Gastroesophageal sphincter (tissue), 4 donors: ENCODE measurements around the gene MYO18B. TPM values are rescaled to one million over a fixed set of nuclear protein-coding genes. Genes with fewer than 3 reads are reported as not detected.
"Not testable (repeated sequence)": the region's sequence is repeated elsewhere in the genome, so short reads cannot be mapped to it uniquely, and the experiment has no call there.

Experiments used
- ATAC-seq: fragments of 150-250 bp; one replicate; pipeline ENCODE4 v1.9.1; 2016; ENCODE audit warnings: mild to moderate bottlenecking, moderate library complexity
- H3K27ac ChIP-seq, 4 donors: fragments of 200-600 bp; sonication (generic) in 3 of 4; 1 replicate in 3 of 4; 2 replicates in 1 of 4; pipeline ENCODE4 v1.5.1; 2016 to 2019
- H3K27me3 ChIP-seq: fragments of 200-600 bp; sonication (generic); one replicate; pipeline ENCODE4 v1.5.1; 2019
- H3K36me3 ChIP-seq, 2 donors: fragments of 200-600 bp; sonication (generic); one replicate each; pipeline ENCODE4 v1.5.1; 2019; ENCODE audit warnings: control low read depth in 1 of 2
- H3K4me1 ChIP-seq, 3 donors: fragments of 200-600 bp; sonication (generic); 1 replicate in 2 of 3; 2 replicates in 1 of 3; pipeline ENCODE4 v1.5.1; 2016 to 2019; ENCODE audit warnings: control low read depth in 2 of 3
- H3K4me3 ChIP-seq, 2 donors: fragments of 200-600 bp; sonication (generic); one replicate each; pipeline ENCODE4 v1.5.1; 2019; ENCODE audit warnings: mild to moderate bottlenecking in 1 of 2, moderate library complexity in 1 of 2
- H3K9me3 ChIP-seq, 3 donors: fragments of 200-600 bp; sonication (generic); one replicate each; pipeline ENCODE4 v1.5.1; 2017 to 2019; ENCODE audit warnings: control low read depth in 2 of 3
- CTCF ChIP-seq, 4 experiments: fragments of 200-600 bp in 2 of 4; fragments of 450-650 bp in 2 of 4; sonication (generic) in 1 of 4; IDR thresholded peaks; one replicate each; pipeline ENCODE4 v1.5.1; 2017 to 2019; ENCODE audit warnings: antibody characterized with exemption in 4 of 4, mild to moderate bottlenecking in 2 of 4, moderate library complexity in 2 of 4
- EP300 ChIP-seq: sonication (generic); formaldehyde crosslinking; IDR thresholded peaks from one replicate; pipeline ENCODE4 v1.6.1; 2017; ENCODE audit warnings: antibody characterized with exemption, mild to moderate bottlenecking
- POLR2A ChIP-seq, 2 donors: fragments of 450-650 bp; IDR thresholded peaks; one replicate each; pipeline ENCODE4 v1.6.1; 2017; ENCODE audit warnings: antibody characterized with exemption in 2 of 2, mild to moderate bottlenecking in 2 of 2, moderate library complexity in 1 of 2
- POLR2AphosphoS5 ChIP-seq: sonication (generic); formaldehyde crosslinking; IDR thresholded peaks from one replicate; pipeline ENCODE4 v1.6.1; 2017; ENCODE audit warnings: antibody characterized with exemption
- WGBS, 2 donors: methylation state at CpG; one replicate each; pipeline ENCODE4 v1.1.5; 2018; ENCODE audit warnings: low coverage in 1 of 2; 5-methylcytosine and 5-hydroxymethylcytosine counted together
- total RNA-seq, 4 donors: library from RNA; depleted of rRNA; stranded (reverse); fragments of >200 nt; gene quantifications; one replicate each; pipeline ENCODE4 v1.1.0, GENCODE V29; 2016

The MYO18B gene
- total RNA-seq, 4 donors from 2014 or later = 0.19 to 6.9 (median 1.4) TPM; not detected in 1

GRCh38 chr22:25704701-25705100 lies 37.3 kb upstream of the MYO18B start:
- peaks cover 0 to 32% of the 10 kb centered on the region in 2 donors for H3K36me3 ChIP-seq
- H3K4me1 ChIP-seq = peaks cover 0 to 15% (median 7%) of the 10 kb centered on the region in 3 donors
- H3K9me3 ChIP-seq = no peaks in the 10 kb centered on the region
- TF ChIP-seq CTCF (IDR thresholded peaks at IDR 0.05) = no peak
- TF ChIP-seq POLR2A (IDR thresholded peaks at IDR 0.05) = no peak
- TF ChIP-seq EP300 = no peak
- H3K27me3 ChIP-seq = no peaks in the 10 kb centered on the region
- no peak overlapping the region for H3K27ac ChIP-seq
- WGBS, 2 donors = 89 to 96% methylated on average over 1 to 2 of the region's 2 CpGs
- ATAC-seq = no peak
- H3K4me3 ChIP-seq = no peak overlapping the region

GRCh38 chr22:25706197-25706596 lies 35.8 kb upstream of the MYO18B start:
- Histone ChIP-seq H3K27me3 (no peaks in the 10 kb centered on the region), H3K27ac (no peak overlapping the region), H3K36me3 (peaks cover 0 to 35% of the 10 kb centered on the region in 2 donors), H3K4me1 (peaks cover 0 to 7% (median 6%) of the 10 kb centered on the region in 3 donors), H3K9me3 (no peaks in the 10 kb centered on the region), H3K4me3 (no peak overlapping the region)
- no peak for TF ChIP-seq EP300
- no peak for TF ChIP-seq CTCF (IDR thresholded peaks at IDR 0.05)
- no peak for TF ChIP-seq POLR2A (IDR thresholded peaks at IDR 0.05)
- TF ChIP-seq POLR2AphosphoS5 = no peak
- 75 to 83% methylated on average over 2 of the region's 5 CpGs for WGBS, 2 donors
- ATAC-seq = no peak

- H3K9me3 ChIP-seq = not testable (repeated sequence)
Observed at GRCh38 chr22:25708430-25708829, 33.6 kb upstream of the MYO18B start.

GRCh38 chr22:25709758-25710157 lies 32.2 kb upstream of the MYO18B start:
- H3K27me3 ChIP-seq = no peaks in the 10 kb centered on the region
- H3K4me3 ChIP-seq = no peak overlapping the region
- no peak overlapping the region for H3K27ac ChIP-seq
- WGBS, 2 donors = 88 to 90% methylated on average over 6 of the region's 6 CpGs
- no peaks in the 10 kb centered on the region for H3K4me1 ChIP-seq
- no peak for TF ChIP-seq POLR2AphosphoS5
- TF ChIP-seq POLR2A (IDR thresholded peaks at IDR 0.05) = no peak
- no peak for TF ChIP-seq EP300
- TF ChIP-seq CTCF (IDR thresholded peaks at IDR 0.05) = no peak
- no peaks in the 10 kb centered on the region for H3K9me3 ChIP-seq
- no peak for ATAC-seq
- peaks cover 0 to 39% of the 10 kb centered on the region in 2 donors for H3K36me3 ChIP-seq

More at GRCh38 chr22:25708430-25708829, 33.6 kb upstream of the MYO18B start:
- H3K36me3 ChIP-seq = peaks cover 0 to 43% of the 10 kb centered on the region in 2 donors
- H3K4me3 ChIP-seq, H3K27ac ChIP-seq, H3K27me3 ChIP-seq, H3K4me1 ChIP-seq, ATAC-seq: not testable (repeated sequence)
- 78 to 95% methylated on average over 5 to 6 of the region's 6 CpGs for WGBS, 2 donors

GRCh38 chr22:25710501-25710900 lies 31.5 kb upstream of the MYO18B start:
- H3K27ac ChIP-seq = no peak overlapping the region
- no peaks in the 10 kb centered on the region for H3K9me3 ChIP-seq
- TF ChIP-seq EP300 (no peak), POLR2A (IDR thresholded peaks at IDR 0.05) (no peak), CTCF (IDR thresholded peaks at IDR 0.05) (no peak), POLR2AphosphoS5 (no peak)
- H3K27me3 ChIP-seq = no peaks in the 10 kb centered on the region
- WGBS, 2 donors = 74 to 93% methylated on average over 3 to 7 of the region's 7 CpGs
- no peak overlapping the region for H3K4me3 ChIP-seq
- no peak for ATAC-seq
- no peaks in the 10 kb centered on the region for H3K4me1 ChIP-seq
- H3K36me3 ChIP-seq = peaks cover 0 to 38% of the 10 kb centered on the region in 2 donors
